GM23338 (cell line): ENCODE data around the gene ABCA12. TPM values are rescaled to one million over a fixed set of nuclear protein-coding genes. Genes with fewer than 3 reads are reported as not detected.

ENCODE experiments used
- ATAC-seq: fragments of 200-7000 bp; cut with Tn5 transposase; 3 replicates; pipeline ENCODE4 v1.9.1; 2020
- DNase-seq: peaks from one replicate; pipeline ENCODE4 v3.0.0-alpha.2; 2015; ENCODE audit warnings: low spot score
- H2AFZ ChIP-seq: fragments of 200-600 bp; sonication (generic); 2 replicates; pipeline ENCODE4 v1.8.0; 2016; ENCODE audit warnings: antibody characterized with exemption, mild to moderate bottlenecking, moderate library complexity
- H3F3A ChIP-seq: fragments of 200-600 bp; sonication (generic); replicated peaks from 2 replicates; pipeline ENCODE4 v1.8.0; 2017; ENCODE audit warnings: antibody characterized with exemption, mixed run types, low read depth
- H3K27ac ChIP-seq: fragments of 200-600 bp; sonication (generic); 2 replicates; pipeline ENCODE4 v1.6.1; 2016; ENCODE audit warnings: low read depth
- H3K27me3 ChIP-seq: fragments of 200-600 bp; sonication (generic); 2 replicates; pipeline ENCODE4 v1.8.0; 2016; ENCODE audit warnings: mild to moderate bottlenecking, mixed run types, moderate library complexity; ENCODE audit not compliant: insufficient read depth
- H3K36me3 ChIP-seq: fragments of 200-600 bp; sonication (generic); 2 replicates; pipeline ENCODE4 v1.8.0; 2016; ENCODE audit warnings: mild to moderate bottlenecking; ENCODE audit not compliant: insufficient read depth
- H3K4me1 ChIP-seq: fragments of 200-600 bp; sonication (generic); 2 replicates; pipeline ENCODE4 v1.8.0; 2016; ENCODE audit warnings: mild to moderate bottlenecking, moderate library complexity; ENCODE audit not compliant: insufficient read depth
- H3K4me2 ChIP-seq: fragments of 200-600 bp; sonication (generic); 2 replicates; pipeline ENCODE4 v1.7.1; 2017; ENCODE audit warnings: mixed run types
- H3K4me3 ChIP-seq: fragments of 200-600 bp; sonication (generic); 2 replicates; pipeline ENCODE4 v1.6.1; 2016; ENCODE audit warnings: mixed run types
- H3K79me2 ChIP-seq: fragments of 200-600 bp; sonication (generic); replicated peaks from 2 replicates; pipeline ENCODE4 v1.8.0; 2017; ENCODE audit warnings: mild to moderate bottlenecking; ENCODE audit not compliant: insufficient read depth
- H3K9me2 ChIP-seq: fragments of 200-600 bp; sonication (generic); 2 replicates; pipeline ENCODE4 v1.8.0; 2017; ENCODE audit not compliant: insufficient read depth
- H4K20me1 ChIP-seq: fragments of 200-600 bp; sonication (generic); replicated peaks from 2 replicates; pipeline ENCODE4 v1.8.0; 2017; ENCODE audit warnings: mild to moderate bottlenecking; ENCODE audit not compliant: insufficient read depth
- H3K27ac Mint-ChIP-seq: 2 replicates; pipeline ENCODE4 v1.8.0; 2020; ENCODE audit warnings: inconsistent platforms, mild to moderate bottlenecking, moderate library complexity, mixed read lengths
- H3K27me3 Mint-ChIP-seq: 3 replicates; pipeline ENCODE4 v1.8.0; 2022; ENCODE audit warnings: low read depth, mild to moderate bottlenecking, moderate library complexity, mixed read lengths, inconsistent platforms; ENCODE audit not compliant: insufficient read depth, poor library complexity
- H3K36me3 Mint-ChIP-seq: 3 replicates; pipeline ENCODE4 v1.8.0; 2021; ENCODE audit warnings: low read depth, mild to moderate bottlenecking, inconsistent platforms, moderate library complexity, mixed read lengths
- H3K4me1 Mint-ChIP-seq: 3 replicates; pipeline ENCODE4 v1.8.0; 2020; ENCODE audit warnings: mild to moderate bottlenecking, inconsistent platforms, mixed read lengths
- H3K4me3 Mint-ChIP-seq: 3 replicates; pipeline ENCODE4 v1.8.0; 2021; ENCODE audit warnings: moderate library complexity, mild to moderate bottlenecking, inconsistent platforms, mixed read lengths
- H3K9me3 Mint-ChIP-seq: 3 replicates; pipeline ENCODE4 v1.8.0; 2020; ENCODE audit warnings: moderate library complexity, mild to moderate bottlenecking, inconsistent platforms, mixed read lengths
- CREB1 ChIP-seq: fragments of 250-450 bp; sonication (Bioruptor Pico); IDR thresholded peaks from 2 replicates; pipeline ENCODE4 v1.5.0; 2020; ENCODE audit warnings: low read depth, mild to moderate bottlenecking, moderate library complexity
- CTCF ChIP-seq, 2 experiments: fragments of 200-600 bp in 1 of 2; sonication (generic) in 1 of 2; conservative IDR thresholded peaks; 2 replicates each; pipeline versions ENCODE4 v1.5.1 to v1.6.1; 2016 to 2017; ENCODE audit warnings: antibody characterized with exemption in 2 of 2, low read depth in 2 of 2, mild to moderate bottlenecking in 2 of 2, moderate library complexity in 1 of 2
- ETS1 ChIP-seq: IDR thresholded peaks from 2 replicates; pipeline ENCODE4 v1.6.1; 2016; ENCODE audit warnings: antibody characterized with exemption
- EZH2 ChIP-seq: fragments of 200-600 bp; sonication (generic); IDR thresholded peaks from one replicate; pipeline ENCODE4 v1.8.0; 2017; ENCODE audit warnings: antibody characterized with exemption, mild to moderate bottlenecking, low read depth; ENCODE audit not compliant: unreplicated experiment
- EZH2phosphoT487 ChIP-seq: fragments of 200-600 bp; sonication (generic); IDR thresholded peaks from one replicate; pipeline ENCODE4 v1.8.1; 2018; ENCODE audit warnings: antibody characterized with exemption; ENCODE audit not compliant: unreplicated experiment
- JUNB ChIP-seq: IDR thresholded peaks from one replicate; pipeline ENCODE4 v1.6.1; 2016; ENCODE audit warnings: antibody characterized with exemption; ENCODE audit not compliant: unreplicated experiment
- POLR2AphosphoS5 ChIP-seq: IDR thresholded peaks from 2 replicates; pipeline ENCODE4 v1.6.1; 2016; ENCODE audit warnings: antibody characterized with exemption, low read depth
- REST ChIP-seq: IDR thresholded peaks from one replicate; pipeline ENCODE4 v1.6.1; 2018; ENCODE audit warnings: antibody characterized with exemption; ENCODE audit not compliant: unreplicated experiment
- ZNF114 ChIP-seq: fragments of 250-450 bp; sonication (Bioruptor Pico); IDR thresholded peaks from 2 replicates; pipeline ENCODE4 v1.5.0; 2020; ENCODE audit warnings: mild to moderate bottlenecking, moderate library complexity
- ZNF331 ChIP-seq: fragments of 250-450 bp; sonication (Bioruptor Pico); IDR thresholded peaks from 2 replicates; pipeline ENCODE4 v1.5.0; 2020; ENCODE audit warnings: low read depth, mild to moderate bottlenecking, moderate library complexity
- ZNF462 ChIP-seq: fragments of 250-450 bp; sonication (Bioruptor Pico); IDR thresholded peaks from 2 replicates; pipeline ENCODE4 v1.5.0; 2020; ENCODE audit warnings: mild to moderate bottlenecking, moderate library complexity
- polyA plus RNA-seq: library from polyadenylated mRNA; unstranded; fragments of >200 nt; fragmentation: Nextera tagmentation; extraction: Ambion mirVana; gene quantifications from 2 replicates; pipeline ENCODE4 v1.2.1, GENCODE V29; 2016
- total RNA-seq: library from RNA; depleted of rRNA; stranded (reverse); fragments of >200 nt; shearing (Covaris generic); gene quantifications from 2 replicates; pipeline ENCODE4 v1.2.3, GENCODE V29; 2014

The ABCA12 gene
- total and polyA plus RNA-seq, 2 experiments from 2014 or later: 0.05 to 0.10 TPM

- TF ChIP-seq JUNB (no peak), EZH2phosphoT487 (no peak), REST (no peak), ETS1 (no peak), POLR2AphosphoS5 (no peak)
These were observed 39.7 kb upstream of the ABCA12 start (continued) for GRCh38 chr2:215178121-215178520.

- no peaks in the 10 kb centered on the region for H3K4me1 Mint-ChIP-seq
- H3K4me1 ChIP-seq: no peaks in the 10 kb centered on the region
- no peaks in the 10 kb centered on the region for H3K27me3 ChIP-seq
- no peaks in the 10 kb centered on the region for H4K20me1 ChIP-seq
- H3K36me3 ChIP-seq: no peaks in the 10 kb centered on the region
- H3K4me3 Mint-ChIP-seq: no peak overlapping the region
- no peak overlapping the region for H3K27ac Mint-ChIP-seq
- H3K9me3 Mint-ChIP-seq: no peaks in the 10 kb centered on the region
- H3K9me2 ChIP-seq: no peaks in the 10 kb centered on the region
- H3K4me3 ChIP-seq: no peak overlapping the region
- no peaks in the 10 kb centered on the region for H3F3A ChIP-seq
- ATAC-seq: no peak
- no peak overlapping the region for H2AFZ ChIP-seq
- no peaks in the 10 kb centered on the region for H3K27me3 Mint-ChIP-seq
- H3K27ac ChIP-seq: no peak overlapping the region
- H3K4me2 ChIP-seq: no peak overlapping the region
- no peaks in the 10 kb centered on the region for H3K36me3 Mint-ChIP-seq
- no peaks in the 10 kb centered on the region for H3K79me2 ChIP-seq
- no peak for DNase-seq
- TF ChIP-seq CREB1 (no peak), ZNF114 (CRISPR knock-in tag) (no peak), POLR2AphosphoS5 (no peak), ZNF462 (CRISPR knock-in tag) (no peak), ETS1 (no peak), EZH2phosphoT487 (no peak), CTCF (conservative IDR thresholded peaks at IDR 0.05; ENCODE audit: low read depth in 2 of 2) (no peak), EZH2 (no peak), ZNF331 (CRISPR knock-in tag) (no peak), JUNB (no peak)
These were observed 33.4 kb upstream of the ABCA12 start for GRCh38 chr2:215171796-215172195.
